HEK293 (cell line): ENCODE results near the gene ORC4.

Source experiments
- CTCF ChIA-PET: fragments of 350-600 bp; formaldehyde crosslinking; extraction: SDS; loops from one replicate; lab custom pipeline; 2021; ENCODE audit warnings: antibody characterized with exemption; lab: Yijun Ruan, JAX
- POLR2A ChIA-PET: fragments of 300-600 bp; formaldehyde crosslinking; extraction: SDS; loops from one replicate; lab custom pipeline; 2020; ENCODE audit warnings: antibody characterized with exemption, inconsistent platforms; lab: Yijun Ruan, JAX
- H3K27ac ChIP-seq: fragments of 200-500 bp; sonication (Bioruptor generic); 2 replicates; pipeline ENCODE4 v1.5.1; 2014; ENCODE audit warnings: low read depth, low read length, control low read depth, inconsistent platforms; ENCODE audit errors: extremely low read depth
- H3K36me3 ChIP-seq, 2 experiments: fragments of 200-500 bp in 1 of 2; sonication (Bioruptor generic) in 1 of 2; 1 replicate in 1 of 2; 2 replicates in 1 of 2; pipeline ENCODE4 v1.5.1; 2014 to 2017; ENCODE audit warnings: inconsistent platforms in 2 of 2, low read length in 2 of 2; ENCODE audit not compliant: control insufficient read depth in 2 of 2, insufficient read depth in 1 of 2
- H3K4me1 ChIP-seq: fragments of 200-500 bp; sonication (Bioruptor generic); 2 replicates; pipeline ENCODE4 v1.5.1; 2014; ENCODE audit warnings: mild to moderate bottlenecking, low read length, inconsistent platforms; ENCODE audit not compliant: control insufficient read depth, insufficient read depth
- H3K4me3 ChIP-seq: 2 replicates; pipeline ENCODE4 v1.5.1; 2011; ENCODE audit warnings: low read depth, mild to moderate bottlenecking, control low read depth, low read length, moderate library complexity
- H3K9me3 ChIP-seq: fragments of 200-500 bp; sonication (Bioruptor generic); 2 replicates; pipeline ENCODE4 v1.5.1; 2014; ENCODE audit warnings: low read depth, low read length, inconsistent platforms; ENCODE audit not compliant: control insufficient read depth, insufficient read depth
- FEZF1 ChIP-seq: fragments of 450-650 bp; formaldehyde crosslinking; IDR thresholded peaks from 2 replicates; pipeline ENCODE4 v1.5.1; 2016; ENCODE audit warnings: missing biosample characterization, missing genetic modification characterization
- KLF16 ChIP-seq: fragments of 450-650 bp; formaldehyde crosslinking; IDR thresholded peaks from 2 replicates; pipeline ENCODE4 v1.5.1; 2017; ENCODE audit warnings: missing biosample characterization, missing genetic modification characterization
- MZF1 ChIP-seq: fragments of 450-650 bp; formaldehyde crosslinking; IDR thresholded peaks from 2 replicates; pipeline ENCODE4 v1.5.1; 2017; ENCODE audit warnings: missing biosample characterization, missing genetic modification characterization, borderline replicate concordance
- PRDM1 ChIP-seq: fragments of 450-650 bp; formaldehyde crosslinking; IDR thresholded peaks from 2 replicates; pipeline ENCODE4; 2016; ENCODE audit warnings: missing biosample characterization, missing genetic modification characterization
- SP7 ChIP-seq: fragments of 450-650 bp; formaldehyde crosslinking; IDR thresholded peaks from 2 replicates; pipeline ENCODE4 v1.5.1; 2016; ENCODE audit warnings: missing biosample characterization, missing genetic modification characterization
- ZBTB1 ChIP-seq: fragments of 450-650 bp; formaldehyde crosslinking; IDR thresholded peaks from 2 replicates; pipeline ENCODE4 v1.5.1; 2016; ENCODE audit warnings: missing biosample characterization, missing genetic modification characterization
- ZNF311 ChIP-seq: fragments of 450-650 bp; formaldehyde crosslinking; IDR thresholded peaks from 2 replicates; pipeline ENCODE4 v1.5.1; 2017; ENCODE audit warnings: missing biosample characterization, missing genetic modification characterization, borderline replicate concordance
- ZNF335 ChIP-seq: fragments of 450-650 bp; formaldehyde crosslinking; conservative IDR thresholded peaks from 2 replicates; pipeline ENCODE4 v1.5.1; 2016; ENCODE audit warnings: missing biosample characterization, missing genetic modification characterization
- ZNF423 ChIP-seq: fragments of 450-650 bp; formaldehyde crosslinking; IDR thresholded peaks from 2 replicates; pipeline ENCODE4 v1.5.1; 2016; ENCODE audit warnings: missing biosample characterization, missing genetic modification characterization
- ZNF48 ChIP-seq: fragments of 450-650 bp; formaldehyde crosslinking; IDR thresholded peaks from 2 replicates; pipeline ENCODE4 v1.5.1; 2016; ENCODE audit warnings: missing biosample characterization, missing genetic modification characterization
- ZNF514 ChIP-seq: fragments of 450-650 bp; formaldehyde crosslinking; IDR thresholded peaks from 2 replicates; pipeline ENCODE4 v1.5.1; 2016; ENCODE audit warnings: missing biosample characterization, missing genetic modification characterization
- ZNF658 ChIP-seq: fragments of 450-650 bp; formaldehyde crosslinking; IDR thresholded peaks from 2 replicates; pipeline ENCODE4; 2016; ENCODE audit warnings: missing biosample characterization, missing genetic modification characterization
- ZNF768 ChIP-seq: fragments of 450-650 bp; formaldehyde crosslinking; IDR thresholded peaks from 2 replicates; pipeline ENCODE4 v1.5.1; 2018; ENCODE audit warnings: missing biosample characterization, mild to moderate bottlenecking, missing genetic modification characterization
- TF ChIP-seq, protein P1 (sequence below): fragments of 450-650 bp; formaldehyde crosslinking; conservative IDR thresholded peaks from 2 replicates; pipeline ENCODE4 v1.5.1; 2016; ENCODE audit warnings: low read depth, missing biosample characterization, missing genetic modification characterization
- TF ChIP-seq, protein P2 (sequence below): fragments of 450-650 bp; formaldehyde crosslinking; IDR thresholded peaks from 2 replicates; pipeline ENCODE4 v1.5.1; 2016; ENCODE audit warnings: missing biosample characterization, missing genetic modification characterization
- TF ChIP-seq, protein P3 (sequence below): fragments of 450-650 bp; formaldehyde crosslinking; IDR thresholded peaks from 2 replicates; pipeline ENCODE4 v1.5.1; 2016; ENCODE audit warnings: missing biosample characterization, missing genetic modification characterization, low read depth

ORC4 gene

DNA sequence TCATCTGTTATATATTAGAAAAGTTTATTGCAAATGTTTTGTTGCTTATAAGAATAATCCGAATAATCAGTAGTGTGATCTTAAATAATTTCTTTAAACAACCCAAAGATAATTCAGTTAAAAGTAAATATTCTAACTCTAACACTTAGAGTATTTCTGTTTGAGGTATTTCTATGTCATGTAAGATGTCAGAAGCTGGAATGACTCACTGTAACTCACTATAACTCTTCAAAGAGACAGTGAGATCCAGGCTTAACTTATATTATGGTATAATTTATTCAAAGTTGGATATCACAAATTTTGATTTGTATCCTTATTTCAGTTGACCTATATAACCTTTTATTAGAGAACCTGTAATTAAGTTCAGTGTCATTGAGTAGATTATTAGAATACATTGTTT is 7.3 kb upstream of the ORC4 start (continued):
- TF ChIP-seq, protein P1, sequence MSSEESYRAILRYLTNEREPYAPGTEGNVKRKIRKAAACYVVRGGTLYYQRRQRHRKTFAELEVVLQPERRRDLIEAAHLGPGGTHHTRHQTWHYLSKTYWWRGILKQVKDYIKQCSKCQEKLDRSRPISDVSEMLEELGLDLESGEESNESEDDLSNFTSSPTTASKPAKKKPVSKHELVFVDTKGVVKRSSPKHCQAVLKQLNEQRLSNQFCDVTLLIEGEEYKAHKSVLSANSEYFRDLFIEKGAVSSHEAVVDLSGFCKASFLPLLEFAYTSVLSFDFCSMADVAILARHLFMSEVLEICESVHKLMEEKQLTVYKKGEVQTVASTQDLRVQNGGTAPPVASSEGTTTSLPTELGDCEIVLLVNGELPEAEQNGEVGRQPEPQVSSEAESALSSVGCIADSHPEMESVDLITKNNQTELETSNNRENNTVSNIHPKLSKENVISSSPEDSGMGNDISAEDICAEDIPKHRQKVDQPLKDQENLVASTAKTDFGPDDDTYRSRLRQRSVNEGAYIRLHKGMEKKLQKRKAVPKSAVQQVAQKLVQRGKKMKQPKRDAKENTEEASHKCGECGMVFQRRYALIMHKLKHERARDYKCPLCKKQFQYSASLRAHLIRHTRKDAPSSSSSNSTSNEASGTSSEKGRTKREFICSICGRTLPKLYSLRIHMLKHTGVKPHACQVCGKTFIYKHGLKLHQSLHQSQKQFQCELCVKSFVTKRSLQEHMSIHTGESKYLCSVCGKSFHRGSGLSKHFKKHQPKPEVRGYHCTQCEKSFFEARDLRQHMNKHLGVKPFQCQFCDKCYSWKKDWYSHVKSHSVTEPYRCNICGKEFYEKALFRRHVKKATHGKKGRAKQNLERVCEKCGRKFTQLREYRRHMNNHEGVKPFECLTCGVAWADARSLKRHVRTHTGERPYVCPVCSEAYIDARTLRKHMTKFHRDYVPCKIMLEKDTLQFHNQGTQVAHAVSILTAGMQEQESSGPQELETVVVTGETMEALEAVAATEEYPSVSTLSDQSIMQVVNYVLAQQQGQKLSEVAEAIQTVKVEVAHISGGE (tag by site-specific recombination), result no peak
- TF ChIP-seq, protein P2, sequence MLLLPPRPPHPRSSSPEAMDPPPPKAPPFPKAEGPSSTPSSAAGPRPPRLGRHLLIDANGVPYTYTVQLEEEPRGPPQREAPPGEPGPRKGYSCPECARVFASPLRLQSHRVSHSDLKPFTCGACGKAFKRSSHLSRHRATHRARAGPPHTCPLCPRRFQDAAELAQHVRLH (tag by site-specific recombination), result no peak
- no peak for TF ChIP-seq SP7
- TF ChIP-seq ZBTB1 (tag by site-specific recombination), result no peak
- TF ChIP-seq ZNF514 (tag by site-specific recombination), result no peak
- no peak for TF ChIP-seq ZNF768 (tag by site-specific recombination)
- TF ChIP-seq, protein P3, sequence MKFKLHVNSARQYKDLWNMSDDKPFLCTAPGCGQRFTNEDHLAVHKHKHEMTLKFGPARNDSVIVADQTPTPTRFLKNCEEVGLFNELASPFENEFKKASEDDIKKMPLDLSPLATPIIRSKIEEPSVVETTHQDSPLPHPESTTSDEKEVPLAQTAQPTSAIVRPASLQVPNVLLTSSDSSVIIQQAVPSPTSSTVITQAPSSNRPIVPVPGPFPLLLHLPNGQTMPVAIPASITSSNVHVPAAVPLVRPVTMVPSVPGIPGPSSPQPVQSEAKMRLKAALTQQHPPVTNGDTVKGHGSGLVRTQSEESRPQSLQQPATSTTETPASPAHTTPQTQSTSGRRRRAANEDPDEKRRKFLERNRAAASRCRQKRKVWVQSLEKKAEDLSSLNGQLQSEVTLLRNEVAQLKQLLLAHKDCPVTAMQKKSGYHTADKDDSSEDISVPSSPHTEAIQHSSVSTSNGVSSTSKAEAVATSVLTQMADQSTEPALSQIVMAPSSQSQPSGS, result no peak

DNA sequence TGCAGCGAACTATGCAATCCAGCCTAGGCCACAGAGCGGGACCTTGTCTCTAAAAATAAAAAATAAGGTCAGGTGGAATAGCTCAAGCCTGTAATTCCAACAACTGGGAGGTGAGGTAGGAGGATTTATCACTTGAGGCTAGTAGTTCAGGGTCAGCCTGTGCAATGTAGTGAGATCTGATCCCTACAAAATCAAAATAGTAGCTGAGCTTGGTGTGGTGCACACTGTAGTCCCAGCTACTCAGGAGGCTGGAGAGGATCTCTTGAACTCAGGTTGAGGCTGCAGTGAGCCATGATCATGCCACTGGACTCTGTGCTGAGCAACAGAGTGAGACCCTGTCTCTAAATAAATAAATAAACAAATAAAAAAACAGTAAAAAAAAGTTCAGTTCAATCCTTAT is 6.0 kb upstream of the ORC4 start:
- CTCF ChIA-PET, result no interaction called here
- POLR2A ChIA-PET, result no interaction called here
- H3K27ac ChIP-seq, result 0 out of 2 replicates have a peak overlapping the region, but pooled peaks have one; percentile 6
- no peaks in the 10 kb centered on the region for H3K9me3 ChIP-seq
- TF ChIP-seq ZNF311 (tag by site-specific recombination) (no peak), ZNF48 (tag by site-specific recombination) (no peak), ZNF335 (0 out of 2 replicates have a peak, but pooled peaks have one; percentile 11), ZNF658 (tag by site-specific recombination) (no peak), MZF1 (peak; percentile 67; the same call in 1 of the 2 replicates)
- H3K36me3 ChIP-seq, result no peaks in the 10 kb centered on the region
- peaks cover 31% of the 10 kb centered on the region for H3K4me1 ChIP-seq
- H3K4me3 ChIP-seq, result no peak overlapping the region

DNA sequence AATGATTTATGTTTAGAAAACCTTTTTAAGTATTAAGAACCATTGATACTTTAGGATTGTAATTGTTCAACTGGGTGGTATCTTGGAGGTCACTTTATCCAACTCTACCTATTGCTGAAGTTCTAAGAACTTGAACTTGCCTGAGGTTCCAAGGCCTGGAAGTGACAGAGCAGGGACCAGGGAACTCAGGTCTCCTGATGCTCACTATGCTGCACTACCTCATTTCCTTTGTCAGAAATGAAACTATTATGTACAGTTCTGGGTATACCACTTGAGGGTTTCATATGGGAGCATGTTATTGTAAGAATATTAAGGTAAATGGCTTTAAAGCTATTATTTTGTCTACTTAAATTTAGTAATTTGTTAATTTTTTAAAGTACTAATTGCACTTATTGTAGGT is 3.3 kb upstream of the ORC4 start:
- H3K9me3 ChIP-seq, result no peaks in the 10 kb centered on the region
- 0 out of 2 replicates have a peak, but pooled peaks have one; percentile 12 for TF ChIP-seq FEZF1 (tag by site-specific recombination)
- TF ChIP-seq ZNF423 (tag by site-specific recombination), result no peak
- TF ChIP-seq, all 188 proteins: peak for 1
- ChIA-PET POLR2A (no interaction called here), CTCF (interaction anchor here (2.4 kb wide), 1 partner anchor 485 kb away, joined by 5 read pairs; no protein-coding TSS in a partner anchor)
- Histone ChIP-seq H3K4me3 (no peak overlapping the region), H3K27ac (no peak overlapping the region), H3K36me3 (no peaks in the 10 kb centered on the region), H3K4me1 (peaks cover 18% of the 10 kb centered on the region)

DNA sequence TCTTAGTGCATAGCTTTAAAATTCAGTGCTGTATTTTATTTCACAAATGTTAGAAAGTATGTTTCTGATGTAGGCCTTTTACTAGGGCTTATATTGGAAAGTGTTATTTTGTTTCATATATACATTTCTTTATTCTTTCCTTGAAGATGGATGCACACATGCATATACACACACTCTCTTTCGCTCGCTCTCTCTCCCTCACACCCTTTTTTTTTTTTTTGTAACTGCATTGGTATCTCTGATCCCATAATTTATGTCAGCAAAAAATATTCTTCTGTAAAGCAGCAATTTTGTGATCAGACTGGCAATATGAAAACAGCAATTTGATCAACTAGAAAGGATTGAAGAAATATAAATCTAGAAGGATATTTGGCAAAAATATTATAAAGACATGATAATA is 2.3 kb upstream of the ORC4 start:
- Histone ChIP-seq H3K27ac (no peak overlapping the region), H3K9me3 (no peaks in the 10 kb centered on the region), H3K36me3 (no peaks in the 10 kb centered on the region)
- CTCF ChIA-PET, result interaction anchor here (0.7 to 2.4 kb wide), 2 partner anchors 486 to 549 kb away, joined by 3 to 5 read pairs; no protein-coding TSS in a partner anchor
- TF ChIP-seq PRDM1 (tag by site-specific recombination), result peak; percentile 44; the same call in 1 of the 2 replicates
- TF ChIP-seq KLF16, result no peak
- TF ChIP-seq, all 188 proteins: peak for 1
- peaks cover 14% of the 10 kb centered on the region for H3K4me1 ChIP-seq
- POLR2A ChIA-PET, result no interaction called here
- peak overlapping the region; percentile 72 for H3K4me3 ChIP-seq
